RPMI7951 (cell line): ENCODE data around the gene CTBP2. TPM values are rescaled to one million over a fixed set of nuclear protein-coding genes. Genes with fewer than 3 reads are reported as not detected.

Experiments used
- DNase-seq: peaks from one replicate; pipeline ENCODE4 v3.0.0-alpha.2; 2012; ENCODE audit warnings: low read depth
- total RNA-seq: library from RNA; depleted of rRNA; stranded (reverse); fragments of >200 nt; shearing (Covaris generic); gene quantifications from 2 replicates; pipeline ENCODE4 v1.2.3, GENCODE V29; 2014

The CTBP2 gene
- total RNA-seq, 1 experiment from 2014 or later: 45.4 TPM

- DNase-seq: no peak
Measured at GRCh38 chr10:125024497-125025234, 135.7 kb downstream of the CTBP2 start.

- DNase-seq: no peak
Measured at GRCh38 chr10:125023862-125024496, 136.4 kb downstream of the CTBP2 start.

- DNase-seq: no peak
Measured at GRCh38 chr10:125023255-125023654, 137.1 kb downstream of the CTBP2 start.

GRCh38 chr10:125022671-125023070 lies 137.7 kb downstream of the CTBP2 start:
- no peak for DNase-seq

GRCh38 chr10:125021686-125022344 lies 138.5 kb downstream of the CTBP2 start:
- no peak for DNase-seq

- no peak for DNase-seq
Measured at GRCh38 chr10:125020871-125021270, 139.5 kb downstream of the CTBP2 start.

GRCh38 chr10:125020386-125020785 lies 140.0 kb downstream of the CTBP2 start:
- no peak for DNase-seq

- no peak for DNase-seq
Measured at GRCh38 chr10:125018576-125019143, 141.7 kb downstream of the CTBP2 start.

GRCh38 chr10:125017547-125018298 lies 142.6 kb downstream of the CTBP2 start:
- no peak for DNase-seq

GRCh38 chr10:125016611-125017202 lies 143.7 kb downstream of the CTBP2 start:
- no peak for DNase-seq

GRCh38 chr10:125016123-125016522 lies 144.2 kb downstream of the CTBP2 start:
- no peak for DNase-seq

- no peak for DNase-seq
Measured at GRCh38 chr10:125015356-125015944, 144.9 kb downstream of the CTBP2 start.

- no peak for DNase-seq
Measured at GRCh38 chr10:125014836-125015355, 145.5 kb downstream of the CTBP2 start.

- DNase-seq: no peak
Measured at GRCh38 chr10:125014086-125014830, 146.1 kb downstream of the CTBP2 start.

GRCh38 chr10:125013529-125013872 lies 146.9 kb downstream of the CTBP2 start:
- DNase-seq: no peak

GRCh38 chr10:125012851-125013528 lies 147.4 kb downstream of the CTBP2 start:
- DNase-seq: no peak

GRCh38 chr10:125011926-125012705 lies 148.2 kb downstream of the CTBP2 start:
- DNase-seq: no peak

GRCh38 chr10:125011171-125011925 lies 149.0 kb downstream of the CTBP2 start:
- no peak for DNase-seq
